IPS-15b (cell line): ENCODE measurements around the gene SYTL2.
"Not testable (repeated sequence)": the region's sequence is repeated elsewhere in the genome, so short reads cannot be mapped to it uniquely, and the experiment has no call there.

Experiments
- H3K27me3 ChIP-seq: one replicate; pipeline ENCODE4 v1.6.1; 2013; ENCODE audit warnings: low read length; ENCODE audit not compliant: control insufficient read depth, insufficient read depth
- H3K36me3 ChIP-seq: one replicate; pipeline ENCODE4 v1.6.1; 2013; ENCODE audit warnings: low read length; ENCODE audit not compliant: control insufficient read depth, insufficient read depth
- H3K4me1 ChIP-seq: one replicate; pipeline ENCODE4 v1.6.1; 2013; ENCODE audit warnings: mild to moderate bottlenecking, low read length; ENCODE audit not compliant: control insufficient read depth, insufficient read depth
- H3K4me3 ChIP-seq: one replicate; pipeline ENCODE4 v1.5.1; 2013; ENCODE audit warnings: low read depth, low read length
- H3K9ac ChIP-seq: one replicate; pipeline ENCODE4 v1.6.1; 2013; ENCODE audit warnings: low read depth, mild to moderate bottlenecking, low read length
- H3K9me3 ChIP-seq: one replicate; pipeline ENCODE4 v1.6.1; 2013; ENCODE audit warnings: mild to moderate bottlenecking, low read length; ENCODE audit not compliant: control insufficient read depth, insufficient read depth

The SYTL2 gene

GRCh38 chr11:85685125-85685819 lies 125.7 kb downstream of the SYTL2 start:
- no peaks in the 10 kb centered on the region for H3K36me3 ChIP-seq
- no peaks in the 10 kb centered on the region for H3K9me3 ChIP-seq
- H3K27me3 ChIP-seq, result no peaks in the 10 kb centered on the region
- no peaks in the 10 kb centered on the region for H3K4me1 ChIP-seq
- H3K4me3 ChIP-seq, result no peak overlapping the region
- no peak overlapping the region for H3K9ac ChIP-seq

- Histone ChIP-seq H3K4me3 (no peak overlapping the region), H3K36me3 (no peaks in the 10 kb centered on the region), H3K9me3 (no peaks in the 10 kb centered on the region), H3K27me3 (peaks cover 3% of the 10 kb centered on the region), H3K9ac (no peak overlapping the region), H3K4me1 (peaks cover 3% of the 10 kb centered on the region)
Observed at GRCh38 chr11:85682330-85683305, 128.3 kb downstream of the SYTL2 start.

GRCh38 chr11:85680897-85681296 lies 130.0 kb downstream of the SYTL2 start:
- no peak overlapping the region for H3K4me3 ChIP-seq
- H3K9ac ChIP-seq, result no peak overlapping the region
- peaks cover 3% of the 10 kb centered on the region for H3K27me3 ChIP-seq
- no peaks in the 10 kb centered on the region for H3K36me3 ChIP-seq
- peaks cover 3% of the 10 kb centered on the region for H3K4me1 ChIP-seq
- no peaks in the 10 kb centered on the region for H3K9me3 ChIP-seq

- peaks cover 3% of the 10 kb centered on the region for H3K4me1 ChIP-seq
- peaks cover 4% of the 10 kb centered on the region for H3K27me3 ChIP-seq
- no peak overlapping the region for H3K4me3 ChIP-seq
- no peaks in the 10 kb centered on the region for H3K9me3 ChIP-seq
- H3K9ac ChIP-seq, result no peak overlapping the region
- H3K36me3 ChIP-seq, result no peaks in the 10 kb centered on the region
Observed at GRCh38 chr11:85679576-85679975, 131.4 kb downstream of the SYTL2 start.

GRCh38 chr11:85673393-85673792 lies 137.5 kb downstream of the SYTL2 start:
- Histone ChIP-seq H3K27me3 (peaks cover 6% of the 10 kb centered on the region), H3K9me3 (peaks cover 7% of the 10 kb centered on the region), H3K4me3 (no peak overlapping the region), H3K36me3 (no peaks in the 10 kb centered on the region), H3K9ac (no peak overlapping the region), H3K4me1 (no peaks in the 10 kb centered on the region)

- H3K9ac ChIP-seq, result no peak overlapping the region
- H3K27me3 ChIP-seq, result peaks cover 6% of the 10 kb centered on the region
- no peaks in the 10 kb centered on the region for H3K36me3 ChIP-seq
- no peaks in the 10 kb centered on the region for H3K4me1 ChIP-seq
- no peak overlapping the region for H3K4me3 ChIP-seq
- peaks cover 7% of the 10 kb centered on the region for H3K9me3 ChIP-seq
Observed at GRCh38 chr11:85672105-85672902, 138.6 kb downstream of the SYTL2 start.

GRCh38 chr11:85670949-85671663 lies 139.8 kb downstream of the SYTL2 start:
- not testable (repeated sequence) for H3K27me3 ChIP-seq, H3K36me3 ChIP-seq, H3K9ac ChIP-seq, H3K4me1 ChIP-seq, H3K9me3 ChIP-seq, H3K4me3 ChIP-seq

GRCh38 chr11:85668157-85668556 lies 142.8 kb downstream of the SYTL2 start:
- Histone ChIP-seq H3K4me3 (no peak overlapping the region), H3K4me1 (peaks cover 2% of the 10 kb centered on the region), H3K9ac (no peak overlapping the region), H3K36me3 (no peaks in the 10 kb centered on the region), H3K9me3 (peaks cover 7% of the 10 kb centered on the region), H3K27me3 (peaks cover 2% of the 10 kb centered on the region)

GRCh38 chr11:85666687-85667086 lies 144.3 kb downstream of the SYTL2 start:
- H3K9me3 ChIP-seq, result peaks cover 6% of the 10 kb centered on the region
- no peak overlapping the region for H3K4me3 ChIP-seq
- H3K9ac ChIP-seq, result no peak overlapping the region
- no peaks in the 10 kb centered on the region for H3K27me3 ChIP-seq
- H3K4me1 ChIP-seq, result peaks cover 2% of the 10 kb centered on the region
- no peaks in the 10 kb centered on the region for H3K36me3 ChIP-seq

GRCh38 chr11:85665733-85666132 lies 145.2 kb downstream of the SYTL2 start:
- Histone ChIP-seq H3K9me3 (no peaks in the 10 kb centered on the region), H3K36me3 (no peaks in the 10 kb centered on the region), H3K9ac (no peak overlapping the region), H3K4me1 (peaks cover 2% of the 10 kb centered on the region), H3K27me3 (no peaks in the 10 kb centered on the region), H3K4me3 (no peak overlapping the region)
